Renal cortex interstitium (tissue), 11 donors: ENCODE measurements around the gene PCSK7. TPM values are rescaled to one million over a fixed set of nuclear protein-coding genes. Genes with fewer than 3 reads are reported as not detected.

Source experiments
- DNase-seq, 11 donors: peaks; one replicate each; pipeline ENCODE4 v3.0.0-alpha.2; 2013; ENCODE audit warnings: low read depth in 9 of 11, low spot score in 4 of 11; ENCODE audit errors: extremely low read depth in 1 of 11
- polyA plus RNA-seq, 3 donors: library from polyadenylated mRNA; unstranded; fragments of 120-200 nt; gene quantifications; one replicate each; pipeline ENCODE4 v1.2.1, GENCODE V29; 2013; ENCODE audit not compliant: insufficient read length in 3 of 3

Gene PCSK7
- polyA plus RNA-seq, 3 donors = 18.3 to 31.5 (median 23.8) TPM

DNA sequence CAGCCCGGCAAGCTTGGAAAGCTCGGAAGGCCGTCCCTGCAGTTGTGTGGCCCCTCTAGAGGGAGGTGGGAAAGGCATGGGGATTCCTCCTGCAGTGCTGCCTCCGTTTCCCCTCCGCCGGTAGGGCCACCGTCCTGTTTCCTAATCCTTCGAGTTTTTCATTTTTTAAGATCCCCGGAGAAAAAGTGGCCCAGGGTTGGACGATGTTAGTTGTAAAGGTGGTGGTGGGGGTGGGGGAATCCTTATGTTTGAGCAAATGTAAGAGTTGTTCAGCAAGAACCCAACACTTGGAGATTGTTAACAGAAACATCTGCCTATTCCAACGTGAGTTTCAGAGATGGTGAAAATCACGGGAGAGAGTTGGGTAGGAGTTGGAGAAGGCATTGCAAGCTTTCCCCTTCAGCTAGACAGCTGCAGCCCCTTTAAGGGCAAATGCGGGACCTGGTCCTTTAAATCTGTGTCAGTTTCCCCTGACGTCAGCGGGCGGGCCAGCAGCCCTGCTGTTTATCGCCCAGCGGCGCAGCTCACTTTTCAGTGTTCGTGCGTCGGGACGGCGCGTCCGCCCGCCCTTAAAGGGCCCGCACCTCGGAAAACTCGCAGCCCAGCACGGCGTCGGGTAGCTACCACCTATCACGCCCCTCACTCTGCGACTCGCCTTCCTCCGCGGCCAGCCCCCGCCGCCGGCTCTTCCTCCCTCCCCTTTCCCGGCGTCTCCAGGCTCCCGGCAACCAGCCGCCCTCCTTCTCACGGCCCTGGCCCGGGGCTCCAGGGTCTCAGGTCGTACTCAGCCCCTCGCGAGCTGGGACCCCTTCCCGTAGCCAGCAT lies 53.5 kb downstream of the PCSK7 start, which contains the start of gene SIDT2:
Gene SIDT2 (plus strand): TSS at position 534 of the 825 bp plus-strand sequence. CDS start 521 bp downstream, outside the sequence.
- DNase-seq = peak; percentile 84 to 96 (median 94)

DNA sequence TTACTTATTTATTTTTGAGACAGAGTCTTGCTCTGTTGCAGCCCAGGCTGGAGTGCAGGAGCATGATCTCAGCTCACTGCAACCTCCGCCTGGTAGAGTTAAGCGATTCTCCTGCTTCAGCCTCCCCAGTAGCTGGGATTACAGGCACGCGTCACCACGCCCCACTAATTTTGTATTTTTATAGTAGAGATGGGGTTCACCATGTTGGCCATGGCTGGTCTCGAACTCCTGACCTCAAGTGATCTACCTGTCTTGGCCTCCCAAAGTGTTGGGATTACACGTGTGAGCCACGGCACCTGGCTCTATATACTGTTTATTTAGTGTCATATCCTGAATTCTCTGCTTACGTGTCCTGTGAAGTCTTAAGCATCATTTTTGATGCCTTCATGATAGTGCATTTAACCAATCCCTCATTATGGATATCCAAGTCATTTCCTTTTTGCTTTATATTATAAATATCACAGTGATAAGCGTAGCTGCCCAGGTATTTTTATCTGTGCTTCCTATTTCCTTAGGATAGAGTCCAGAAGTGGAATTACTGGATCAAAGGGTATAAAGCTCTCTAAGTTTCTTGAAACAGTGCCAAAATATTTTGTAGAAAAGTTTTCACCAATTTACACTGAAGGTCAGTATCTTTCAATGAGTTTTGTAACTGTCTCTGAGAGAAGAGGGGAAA lies 54.2 kb downstream of the PCSK7 start:
- no peak for DNase-seq

DNA sequence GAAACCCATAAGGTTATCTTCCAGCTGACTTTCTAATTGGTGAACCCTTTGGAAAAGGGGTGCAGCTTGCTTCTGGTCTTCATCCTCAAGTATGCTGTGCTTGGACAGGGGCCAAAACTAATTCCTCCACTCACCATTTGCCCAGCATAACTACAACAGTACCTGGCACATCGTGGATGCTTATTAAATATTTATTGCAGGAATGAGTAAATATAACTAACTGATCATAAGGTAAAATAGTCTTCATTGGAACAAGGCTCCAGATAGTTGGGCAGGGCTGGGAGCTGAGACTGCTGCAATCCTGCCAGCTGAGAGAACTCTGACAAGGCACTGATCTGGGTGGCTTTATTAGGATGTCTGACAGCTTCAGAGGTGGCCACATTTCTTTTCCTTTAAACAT lies 55.7 kb downstream of the PCSK7 start:
- DNase-seq = no peak

GRCh38 chr11:117175781-117176180 lies 56.1 kb downstream of the PCSK7 start:
- no peak for DNase-seq

GRCh38 chr11:117175104-117175503 lies 56.8 kb downstream of the PCSK7 start:
- no peak for DNase-seq

DNA sequence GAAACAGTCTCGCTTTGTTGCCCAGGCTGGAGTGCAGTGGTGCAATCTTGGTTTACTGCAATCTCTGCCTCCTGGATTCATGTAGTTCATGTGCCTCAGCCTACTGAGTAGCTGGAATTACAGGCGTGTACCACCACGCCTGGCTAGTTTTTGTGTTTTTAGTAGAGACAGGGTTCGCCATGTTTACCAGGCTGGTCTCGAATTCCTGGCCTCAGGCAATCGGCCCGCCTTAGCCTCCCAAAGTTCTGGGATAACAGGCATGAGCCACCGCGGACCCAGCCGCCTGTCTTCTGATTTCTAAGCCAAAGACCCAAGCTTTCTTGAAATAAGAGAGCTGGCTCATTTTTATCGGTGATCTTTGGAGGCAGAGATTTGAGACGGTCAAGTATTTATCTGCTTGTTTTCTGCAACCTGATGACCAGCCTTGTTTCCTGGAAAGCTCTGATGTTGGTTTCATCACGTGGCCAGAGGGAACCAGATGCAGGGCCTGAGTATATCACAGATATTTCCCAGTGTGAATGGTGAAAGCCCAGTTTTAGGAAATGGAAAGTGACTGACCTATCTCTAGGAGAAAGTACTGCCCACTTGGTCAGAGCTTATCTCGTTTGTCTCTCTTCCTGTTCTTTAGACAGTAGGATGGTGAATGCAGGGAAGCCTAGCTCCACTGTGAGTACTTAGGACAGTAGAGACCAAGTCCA lies 59.0 kb downstream of the PCSK7 start:
- DNase-seq = no peak

GRCh38 chr11:117171404-117172061 lies 60.3 kb downstream of the PCSK7 start:
- DNase-seq = no peak

DNA sequence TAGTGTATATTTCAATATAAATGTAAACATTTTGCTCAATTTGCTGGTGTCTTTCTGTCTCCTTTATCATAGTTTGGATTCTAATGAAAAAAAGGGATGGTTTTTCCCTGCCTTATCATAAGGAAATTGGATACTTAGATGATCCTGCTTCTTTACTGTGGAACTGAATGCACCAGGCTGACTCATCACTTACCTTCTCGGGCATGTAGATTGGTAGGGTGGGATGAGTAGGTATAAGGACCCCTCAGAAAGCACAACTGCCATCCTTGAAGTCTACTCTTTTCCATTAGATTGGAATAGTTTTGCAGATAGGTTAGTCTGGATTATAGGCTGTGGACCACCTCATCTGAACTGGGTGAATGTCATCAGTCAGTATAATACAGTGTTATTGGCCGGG lies 60.9 kb downstream of the PCSK7 start:
- no peak for DNase-seq

DNA sequence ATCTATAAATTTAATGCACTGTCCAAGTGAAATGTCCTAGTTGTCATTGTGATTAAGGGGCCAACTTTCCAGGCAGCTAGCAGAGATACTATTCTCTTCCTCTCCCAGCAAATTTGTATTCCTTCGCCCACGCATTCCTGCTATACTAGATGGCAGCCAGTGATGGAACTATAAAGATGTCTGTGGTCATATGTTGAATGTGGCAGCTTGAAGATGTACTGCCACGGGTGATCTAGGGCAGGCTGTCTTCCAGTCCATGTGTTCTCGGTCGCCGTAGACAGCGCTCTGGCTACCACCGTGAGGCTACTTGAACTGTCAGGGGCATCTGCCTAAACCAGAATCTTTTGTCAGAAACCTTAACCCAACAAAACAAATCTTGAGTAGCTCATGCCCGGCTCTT lies 61.7 kb downstream of the PCSK7 start:
- DNase-seq = peak in 4 of 11 donors; percentile 60 to 77 (median 70)

- peak in 1 of 11 donors; percentile 18 for DNase-seq
Measured at GRCh38 chr11:117169736-117170135, 62.1 kb downstream of the PCSK7 start.

DNA sequence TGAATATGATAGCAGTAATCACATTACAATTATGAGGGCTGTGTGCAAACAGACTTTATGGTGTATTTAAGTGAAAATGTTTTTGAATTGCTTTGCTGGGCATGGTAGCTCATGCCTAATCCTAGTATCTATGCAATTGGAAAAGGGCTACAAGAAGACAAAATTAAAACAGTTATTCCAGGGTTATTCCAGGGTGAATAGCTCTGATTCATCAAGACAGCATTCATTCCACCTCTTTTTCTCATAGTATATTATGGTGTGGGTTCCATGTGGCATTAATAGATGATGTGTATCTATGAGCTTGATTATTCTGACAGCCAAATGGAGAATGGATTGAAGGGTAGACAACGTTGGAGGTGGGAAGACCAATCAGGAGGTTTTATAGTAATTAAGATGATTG lies 65.4 kb downstream of the PCSK7 start:
- no peak for DNase-seq

- no peak for DNase-seq
Measured at GRCh38 chr11:117160826-117161225, 71.0 kb downstream of the PCSK7 start.

DNA sequence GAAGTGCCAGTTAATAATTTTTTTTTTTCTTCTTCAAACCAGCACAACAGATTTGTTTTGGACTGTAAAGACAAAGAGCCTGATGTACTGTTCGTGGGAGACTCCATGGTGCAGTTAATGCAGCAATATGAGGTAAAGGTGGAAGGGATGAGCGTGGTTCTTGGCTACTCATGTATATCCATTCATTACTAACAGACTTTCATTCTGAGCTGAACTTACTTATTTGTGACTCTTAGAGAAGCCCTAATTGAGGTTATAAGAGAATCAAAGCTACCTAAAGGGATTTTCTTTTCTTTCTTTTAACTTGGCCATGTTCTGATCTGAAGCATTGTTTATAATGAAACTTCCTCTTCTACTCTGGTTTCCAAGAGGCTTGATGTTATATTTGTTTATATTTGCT lies 72.0 kb downstream of the PCSK7 start:
- no peak for DNase-seq

DNA sequence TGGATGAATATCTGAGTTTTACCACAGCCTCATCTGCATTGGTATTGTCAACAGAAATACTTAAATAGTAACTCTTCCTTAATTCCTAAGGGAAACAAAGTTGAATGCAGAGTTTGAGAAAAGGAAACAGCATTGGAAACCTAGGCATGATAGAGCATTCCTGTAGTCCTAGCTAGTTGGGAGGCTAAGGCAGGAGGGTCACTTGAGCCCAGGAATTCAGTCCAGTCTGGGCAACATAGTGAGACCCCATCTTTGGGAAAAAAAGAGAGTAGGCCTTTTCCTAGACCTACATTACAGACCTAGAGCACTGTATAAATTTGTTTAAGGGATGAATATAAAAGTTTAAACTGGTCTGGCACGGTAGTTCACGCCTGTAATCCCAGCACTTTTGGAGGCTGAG lies 74.4 kb downstream of the PCSK7 start:
- no peak for DNase-seq

DNA sequence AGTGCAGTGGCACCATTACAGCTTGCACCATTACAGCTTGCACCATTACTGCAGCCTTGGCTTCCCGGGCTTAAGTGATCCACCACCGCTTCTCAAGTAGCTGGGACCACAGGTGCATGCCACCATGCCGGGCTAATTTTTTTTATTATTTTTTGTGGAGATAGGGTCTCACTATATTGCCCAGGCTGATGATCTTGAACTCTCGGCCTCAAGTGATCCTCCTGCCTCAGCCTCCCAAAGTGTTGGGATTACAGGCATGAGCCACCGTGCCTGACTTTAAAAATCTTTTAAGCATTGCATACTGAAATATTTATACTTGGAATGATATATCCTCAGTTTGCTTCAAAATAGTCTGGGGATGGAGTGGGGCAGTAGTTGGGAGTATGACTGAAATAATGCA lies 77.4 kb downstream of the PCSK7 start:
- no peak for DNase-seq

Other genes with a start within 250 kb of the PCSK7 start
- 10 to 100 TPM; 34.7 to 48.6 (median 36.1) TPM for gene SIK3, start 133.6 kb downstream of the PCSK7 start, polyA plus RNA-seq
- gene PAFAH1B2, start 87.8 kb downstream of the PCSK7 start, polyA plus RNA-seq = 10 to 100 TPM; 75.0 to 80.0 (median 76.7) TPM
- 10 to 100 TPM; 42.3 to 50.5 (median 43.8) TPM for gene SIDT2, start 53.3 kb downstream of the PCSK7 start, polyA plus RNA-seq
- 100 to 1,000 TPM; 115 to 160 (median 145) TPM for gene TAGLN, start 32.7 kb downstream of the PCSK7 start, polyA plus RNA-seq
- gene RNF214, start 598 bp upstream of the PCSK7 start, polyA plus RNA-seq = 10 to 100 TPM; 30.8 to 35.2 (median 33.2) TPM
- gene BACE1-AS, start 59.3 kb upstream of the PCSK7 start, polyA plus RNA-seq = 10 to 100 TPM; 18.0 to 26.8 (median 21.6) TPM
- 10 to 100 TPM; 56.6 to 62.9 (median 59.7) TPM for gene BACE1, start 84.2 kb upstream of the PCSK7 start, polyA plus RNA-seq
- gene CEP164, start 95.8 kb upstream of the PCSK7 start, polyA plus RNA-seq = 10 to 100 TPM; 24.8 to 39.1 (median 28.6) TPM